IMR-90 (cell line): ENCODE measurements around the gene BTBD18. TPM values are rescaled to one million over a fixed set of nuclear protein-coding genes. Genes with fewer than 3 reads are reported as not detected.

Source experiments
- ATAC-seq: fragments of 200-7000 bp; cut with Tn5 transposase; 2 replicates; pipeline ENCODE4 v1.9.1; 2020; ENCODE audit warnings: low read depth, mild to moderate bottlenecking, moderate library complexity
- BruUV-seq: library from RNA; stranded (reverse); fragments of 400-500 nt; replicated peaks from 2 replicates; lab custom pipeline; 2021; lab: Mats Ljungman, UMichigan
- CTCF ChIA-PET: fragments of 300-600 bp; formaldehyde crosslinking; extraction: SDS; loops from one replicate; lab custom pipeline; 2021; ENCODE audit warnings: antibody characterized with exemption; lab: Yijun Ruan, JAX
- POLR2A ChIA-PET: fragments of 300-600 bp; sonication (Branson Sonifier 250); formaldehyde crosslinking; loops from one replicate; lab custom pipeline; 2022; ENCODE audit warnings: antibody characterized with exemption; ENCODE audit not compliant: unreplicated experiment; lab: Charles Lee
- DNase-seq: peaks from one replicate; pipeline ENCODE4 v3.0.0; 2013
- H2AFZ ChIP-seq: replicated peaks from 2 replicates; pipeline ENCODE3; 2013; ENCODE audit warnings: low read length, mild to moderate bottlenecking; ENCODE audit not compliant: poor library complexity
- H2AK5ac ChIP-seq: 2 replicates; pipeline ENCODE4 v1.6.1; 2013; ENCODE audit warnings: low read depth, low read length, inconsistent platforms
- H2AK9ac ChIP-seq: replicated peaks from 2 replicates; pipeline ENCODE3; 2013; ENCODE audit warnings: mild to moderate bottlenecking, low read depth, low read length, moderate library complexity; ENCODE audit not compliant: poor library complexity
- H2BK120ac ChIP-seq: 2 replicates; pipeline ENCODE4 v1.6.1; 2013; ENCODE audit warnings: low read depth, low read length, inconsistent platforms
- H2BK15ac ChIP-seq: 3 replicates; pipeline ENCODE4 v1.6.1; 2013; ENCODE audit warnings: low read depth, low read length, inconsistent platforms
- H2BK20ac ChIP-seq: 2 replicates; pipeline ENCODE4 v1.6.1; 2013; ENCODE audit warnings: low read depth, mild to moderate bottlenecking, inconsistent platforms, low read length, moderate library complexity
- H2BK5ac ChIP-seq: 2 replicates; pipeline ENCODE4 v1.6.1; 2013; ENCODE audit warnings: mild to moderate bottlenecking, low read depth, low read length, inconsistent platforms; ENCODE audit not compliant: poor library complexity, severe bottlenecking
- H3K14ac ChIP-seq: replicated peaks from 2 replicates; pipeline ENCODE4 v1.6.1; 2013; ENCODE audit warnings: low read depth, low read length, inconsistent platforms
- H3K18ac ChIP-seq: 2 replicates; pipeline ENCODE4 v1.6.1; 2013; ENCODE audit warnings: low read depth, low read length, control low read depth
- H3K23ac ChIP-seq: 2 replicates; pipeline ENCODE4 v1.6.1; 2013; ENCODE audit warnings: low read depth, low read length, inconsistent platforms
- H3K27ac ChIP-seq: 2 replicates; pipeline ENCODE4 v1.5.1; 2013; ENCODE audit warnings: mild to moderate bottlenecking, control low read depth, low read length; ENCODE audit not compliant: insufficient read depth
- H3K27me3 ChIP-seq: 2 replicates; pipeline ENCODE4 v1.6.1; 2013; ENCODE audit warnings: low read length; ENCODE audit not compliant: control insufficient read depth, insufficient read depth
- H3K36me3 ChIP-seq: 2 replicates; pipeline ENCODE4 v1.6.1; 2013; ENCODE audit warnings: low read length, mixed read lengths; ENCODE audit not compliant: control insufficient read depth, insufficient read depth
- H3K4ac ChIP-seq: 2 replicates; pipeline ENCODE4 v1.6.1; 2013; ENCODE audit warnings: low read depth, low read length, inconsistent platforms
- H3K4me1 ChIP-seq: 2 replicates; pipeline ENCODE4 v1.6.1; 2013; ENCODE audit warnings: low read length, mixed read lengths; ENCODE audit not compliant: control insufficient read depth, insufficient read depth
- H3K4me2 ChIP-seq: 2 replicates; pipeline ENCODE4 v1.6.1; 2013; ENCODE audit warnings: low read depth, mild to moderate bottlenecking, control low read depth, low read length, moderate library complexity
- H3K4me3 ChIP-seq: 2 replicates; pipeline ENCODE4 v1.5.1; 2013; ENCODE audit warnings: low read depth, mild to moderate bottlenecking, control low read depth, low read length, moderate library complexity; ENCODE audit not compliant: insufficient read depth
- H3K56ac ChIP-seq: 2 replicates; pipeline ENCODE4 v1.6.1; 2013; ENCODE audit warnings: low read length, inconsistent platforms; ENCODE audit not compliant: insufficient read depth; ENCODE audit errors: extremely low read depth
- H3K79me1 ChIP-seq, 2 experiments: 2 replicates each; pipeline ENCODE4 v1.6.1; 2013; ENCODE audit warnings: low read length in 2 of 2, inconsistent platforms in 1 of 2, low read depth in 1 of 2
- H3K9ac ChIP-seq: 2 replicates; pipeline ENCODE4 v1.6.1; 2013; ENCODE audit warnings: low read depth, low read length, control low read depth
- H3K9me1 ChIP-seq: 2 replicates; pipeline ENCODE4 v1.6.1; 2013; ENCODE audit warnings: low read length, inconsistent platforms; ENCODE audit not compliant: insufficient read depth
- H3K9me3 ChIP-seq: 2 replicates; pipeline ENCODE4 v1.6.1; 2013; ENCODE audit warnings: low read length; ENCODE audit not compliant: control insufficient read depth, insufficient read depth
- H4K20me1 ChIP-seq: 2 replicates; pipeline ENCODE4 v1.6.1; 2013; ENCODE audit warnings: low read length, inconsistent platforms; ENCODE audit not compliant: insufficient read depth
- H4K5ac ChIP-seq: 2 replicates; pipeline ENCODE4 v1.6.1; 2013; ENCODE audit warnings: mild to moderate bottlenecking, low read depth, low read length, control low read depth
- H4K8ac ChIP-seq, 2 experiments: 2 replicates each; pipeline ENCODE4 v1.6.1; 2013; ENCODE audit warnings: low read depth in 2 of 2, low read length in 2 of 2, control low read depth in 1 of 2, inconsistent platforms in 1 of 2
- H4K91ac ChIP-seq: 2 replicates; pipeline ENCODE4 v1.6.1; 2013; ENCODE audit warnings: low read depth, low read length, inconsistent platforms; ENCODE audit not compliant: insufficient read depth
- CEBPB ChIP-seq: IDR thresholded peaks from 2 replicates; pipeline ENCODE4 v1.6.1; 2012; ENCODE audit warnings: low read depth, low read length, improper control_type of control experiment
- MAZ ChIP-seq: IDR thresholded peaks from 2 replicates; pipeline ENCODE4 v1.6.1; 2012; ENCODE audit warnings: low read depth, mild to moderate bottlenecking, low read length, improper control_type of control experiment, moderate library complexity, borderline replicate concordance
- USF2 ChIP-seq: fragments of 150-350 bp; IDR thresholded peaks from 2 replicates; pipeline ENCODE4 v1.6.1; 2017; ENCODE audit warnings: mild to moderate bottlenecking, antibody characterized with exemption, low read length, low read depth
- WGBS, 2 experiments: methylation state at CpG; one replicate each; pipeline versions ENCODE4 v1.1.5 to v1.1.7; 2013; ENCODE audit warnings: missing lambda C conversion rate in 2 of 2; ENCODE audit not compliant: insufficient read length in 1 of 2; ENCODE audit errors: extremely low coverage in 2 of 2; 5-methylcytosine and 5-hydroxymethylcytosine counted together
- dilution Hi-C: fragments of 300-500 bp; cut with HindIII; formaldehyde crosslinking; loops from one replicate; pipeline ENCODE4 v1.14.3; 2018; ENCODE audit warnings: low sequenced_read_pairs; ENCODE audit not compliant: unreplicated experiment
- in situ Hi-C: fragments of 300-500 bp; cut with MboI; formaldehyde crosslinking; loops from 3 replicates; pipeline ENCODE4 v1.14.3; 2019; ENCODE audit warnings: low sequenced_read_pairs, inconsistent platforms, mixed read lengths
- intact Hi-C: fragments of 100-400 bp; cut with micrococcal nuclease; formaldehyde crosslinking; loops from 2 replicates; pipeline ENCODE4 v1.10.0; 2022
- polyA plus RNA-seq, 3 experiments: library from polyadenylated mRNA; depleted of rRNA; stranded (reverse); fragments of >200 nt; gene quantifications; 2 replicates each; pipeline ENCODE4 v1.2.3, GENCODE V29; 2012; ENCODE audit warnings: low replicate concordance in 1 of 3
- total RNA-seq: library from RNA; depleted of rRNA; stranded (reverse); fragments of >200 nt; gene quantifications from 2 replicates; pipeline ENCODE4 v1.2.3, GENCODE V29; 2012

BTBD18 gene
- total and polyA plus RNA-seq, 2 of the 4 experiments (the other 2 are of a cell fraction), result not detected

- Histone ChIP-seq H3K4ac (no peak overlapping the region), H2AFZ (no peak overlapping the region), H2AK5ac (no peak overlapping the region), H3K23ac (no peak overlapping the region), H2BK120ac (no peak overlapping the region), H2BK20ac (no peak overlapping the region), H2BK15ac (no peak overlapping the region), H2BK5ac (no peak overlapping the region), H3K4me3 (no peak overlapping the region), H3K27ac (no peak overlapping the region; the same call in 1 of the 2 replicates), H4K91ac (no peak overlapping the region), H3K79me1 (peaks cover 11 to 70% of the 10 kb centered on the region in 2 experiments; a peak in 3 of 4 replicates), H4K8ac (no peak overlapping the region), H3K9me1 (peaks cover 18% of the 10 kb centered on the region), H3K4me2 (peak overlapping the region; percentile 24; the same call in 1 of the 2 replicates), H4K20me1 (peaks cover 98% of the 10 kb centered on the region), H3K4me1 (peaks cover 29% of the 10 kb centered on the region), H3K9ac (no peak overlapping the region), H4K5ac (no peak overlapping the region), H3K9me3 (no peaks in the 10 kb centered on the region), H3K36me3 (peaks cover 2% of the 10 kb centered on the region), H3K14ac (no peak overlapping the region), H3K56ac (no peak overlapping the region), H3K27me3 (no peaks in the 10 kb centered on the region), H3K18ac (no peak overlapping the region), H2AK9ac (no peak overlapping the region)
- in situ Hi-C loops (no loop called here), dilution Hi-C loops (no loop called here), intact Hi-C loops (no loop called here)
- no peak for TF ChIP-seq MAZ
- no peak for TF ChIP-seq CEBPB
- no peak for TF ChIP-seq USF2
- no TSS peak for BruUV-seq
- ATAC-seq, result no peak
- ChIA-PET POLR2A (interaction anchor here (0.7 kb wide), 1 partner anchor 399 kb away, joined by 6 read pairs; no protein-coding TSS in a partner anchor), CTCF (no interaction called here)
- WGBS, 2 experiments, result no CpG with 5 or more reads among the region's 5 CpGs
- no peak for DNase-seq
These were observed 21.5 kb upstream of the BTBD18 start for GRCh38 chr11:57773026-57773598.
